ENCODE data around the gene MCIDAS.

The MCIDAS gene

GRCh38 chr5:55226934-55227663 lies at the start of gene MCIDAS:
TSS of gene MCIDAS (minus strand) at chr5:55227315. CDS start at chr5:55227138, 177 bp downstream.
- DNase-seq (ENCODE audit: low read depth in 4 of 4, low spot score in 1 of 4), result peak in 2 of 4 experiments; percentile 56 to 64

- DNase-seq (ENCODE audit: low read depth in 4 of 4, low spot score in 1 of 4), result no peak
Measured at GRCh38 chr5:55276771-55277170, 49.7 kb upstream of the MCIDAS start.

GRCh38 chr5:55258339-55258738 lies 31.2 kb upstream of the MCIDAS start:
- no peak for DNase-seq (ENCODE audit: low read depth in 4 of 4, low spot score in 1 of 4)

GRCh38 chr5:55254802-55255201 lies 27.7 kb upstream of the MCIDAS start:
- no peak for DNase-seq (ENCODE audit: low read depth in 4 of 4, low spot score in 1 of 4)

- DNase-seq (ENCODE audit: low read depth in 4 of 4, low spot score in 1 of 4), result no peak
Measured at GRCh38 chr5:55250064-55250463, 22.9 kb upstream of the MCIDAS start.

GRCh38 chr5:55241746-55242145 lies 14.6 kb upstream of the MCIDAS start:
- no peak for DNase-seq (ENCODE audit: low read depth in 4 of 4, low spot score in 1 of 4)

GRCh38 chr5:55236800-55237199 lies 9.7 kb upstream of the MCIDAS start:
- no peak for DNase-seq (ENCODE audit: low read depth in 4 of 4, low spot score in 1 of 4)

GRCh38 chr5:55234121-55234700 lies 7.1 kb upstream of the MCIDAS start:
- DNase-seq (ENCODE audit: low read depth in 4 of 4, low spot score in 1 of 4), result no peak

GRCh38 chr5:55232985-55233928 lies 6.1 kb upstream of the MCIDAS start, which contains the start of gene CCNO:
TSS of gene CCNO (minus strand) at chr5:55233608. CDS start at chr5:55233523, 85 bp downstream.
- DNase-seq (ENCODE audit: low read depth in 4 of 4, low spot score in 1 of 4), result peak in 2 of 4 experiments; percentile 49 to 62

GRCh38 chr5:55232271-55232984 lies 5.3 kb upstream of the MCIDAS start:
- DNase-seq (ENCODE audit: low read depth in 4 of 4, low spot score in 1 of 4), result no peak

- no peak for DNase-seq (ENCODE audit: low read depth in 4 of 4, low spot score in 1 of 4)
Measured at GRCh38 chr5:55231919-55232270, 4.8 kb upstream of the MCIDAS start.

GRCh38 chr5:55231029-55231918 lies 4.2 kb upstream of the MCIDAS start:
- no peak for DNase-seq (ENCODE audit: low read depth in 4 of 4, low spot score in 1 of 4)

- no peak for DNase-seq (ENCODE audit: low read depth in 4 of 4, low spot score in 1 of 4)
Measured at GRCh38 chr5:55230086-55230629, 3.0 kb upstream of the MCIDAS start.

- DNase-seq (ENCODE audit: low read depth in 4 of 4, low spot score in 1 of 4), result no peak
Measured at GRCh38 chr5:55227664-55228430, 732 bp upstream of the MCIDAS start.

- DNase-seq (ENCODE audit: low read depth in 4 of 4, low spot score in 1 of 4), result peak in 1 of 4 experiments; percentile 68
Measured at GRCh38 chr5:55226027-55226933, 835 bp downstream of the MCIDAS start.

- DNase-seq (ENCODE audit: low read depth in 4 of 4, low spot score in 1 of 4), result no peak
Measured at GRCh38 chr5:55225346-55225745, 1.8 kb downstream of the MCIDAS start.

GRCh38 chr5:55223812-55224240 lies 3.3 kb downstream of the MCIDAS start:
- DNase-seq (ENCODE audit: low read depth in 4 of 4, low spot score in 1 of 4), result no peak
